ENCODE results near the gene ACOT13. TPM values are rescaled to one million over a fixed set of nuclear protein-coding genes. Genes with fewer than 3 reads are reported as not detected.

Gene ACOT13
- total RNA-seq, 1 experiment from 2014 or later: 55.6 TPM

DNA sequence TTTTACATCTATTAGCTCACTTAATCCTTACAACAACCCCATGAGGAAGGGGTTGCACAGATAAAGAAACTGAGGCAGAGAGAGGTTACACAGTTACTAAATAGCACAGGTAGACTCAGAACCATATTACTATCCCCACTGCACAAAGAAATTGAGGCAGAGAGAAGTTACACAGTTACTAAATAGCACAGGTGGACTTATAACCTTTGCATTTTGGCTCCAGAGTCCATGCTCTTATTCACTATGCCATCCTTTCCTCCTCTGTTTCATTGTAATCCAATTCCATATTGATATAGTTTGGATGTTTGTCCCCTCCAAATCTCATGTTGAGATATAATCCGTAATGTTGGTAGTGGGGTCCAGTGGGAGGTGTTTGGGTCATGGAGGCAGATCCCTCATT is 3.7 kb upstream of the ACOT13 start:
- H3K36me3 Mint-ChIP-seq (ENCODE audit: insufficient read depth, unreplicated experiment): peaks cover 52% of the 10 kb centered on the region
- peak overlapping the region; percentile 89 for H3K27ac Mint-ChIP-seq (ENCODE audit: unreplicated experiment)
- CTCF ChIA-PET: no interaction called here
- no peaks in the 10 kb centered on the region for H3K27me3 Mint-ChIP-seq (ENCODE audit: insufficient read depth, unreplicated experiment)
- Histone ChIP-seq H3K9me3 (no peaks in the 10 kb centered on the region), H3K27me3 (replicated peaks; ENCODE audit: control insufficient read depth, insufficient read depth, low read length) (no peaks in the 10 kb centered on the region), H3K36me3 (ENCODE audit: control insufficient read depth, insufficient read depth, low read length) (no peaks in the 10 kb centered on the region; the same call in 1 of the 2 replicates), H3K4me3 (ENCODE audit: low read depth, low read length) (peak overlapping the region; percentile 8; the same call in 1 of the 2 replicates), H3K4me1 (peaks cover 40% of the 10 kb centered on the region)
- no peaks in the 10 kb centered on the region for H3K9me3 Mint-ChIP-seq (ENCODE audit: unreplicated experiment)
- TF ChIP-seq, protein P1, sequence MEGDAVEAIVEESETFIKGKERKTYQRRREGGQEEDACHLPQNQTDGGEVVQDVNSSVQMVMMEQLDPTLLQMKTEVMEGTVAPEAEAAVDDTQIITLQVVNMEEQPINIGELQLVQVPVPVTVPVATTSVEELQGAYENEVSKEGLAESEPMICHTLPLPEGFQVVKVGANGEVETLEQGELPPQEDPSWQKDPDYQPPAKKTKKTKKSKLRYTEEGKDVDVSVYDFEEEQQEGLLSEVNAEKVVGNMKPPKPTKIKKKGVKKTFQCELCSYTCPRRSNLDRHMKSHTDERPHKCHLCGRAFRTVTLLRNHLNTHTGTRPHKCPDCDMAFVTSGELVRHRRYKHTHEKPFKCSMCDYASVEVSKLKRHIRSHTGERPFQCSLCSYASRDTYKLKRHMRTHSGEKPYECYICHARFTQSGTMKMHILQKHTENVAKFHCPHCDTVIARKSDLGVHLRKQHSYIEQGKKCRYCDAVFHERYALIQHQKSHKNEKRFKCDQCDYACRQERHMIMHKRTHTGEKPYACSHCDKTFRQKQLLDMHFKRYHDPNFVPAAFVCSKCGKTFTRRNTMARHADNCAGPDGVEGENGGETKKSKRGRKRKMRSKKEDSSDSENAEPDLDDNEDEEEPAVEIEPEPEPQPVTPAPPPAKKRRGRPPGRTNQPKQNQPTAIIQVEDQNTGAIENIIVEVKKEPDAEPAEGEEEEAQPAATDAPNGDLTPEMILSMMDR (IDR thresholded peaks at IDR 0.05; ENCODE audit: insufficient read depth in 1 of 2, low read depth in 1 of 2, low read length in 1 of 2, severe bottlenecking in 1 of 2, unreplicated experiment in 1 of 2): no peak
- no TSS peak for BruUV-seq (replicated peaks)
- peak overlapping the region; percentile 77 for H3K4me3 Mint-ChIP-seq (ENCODE audit: unreplicated experiment)
- H3K4me1 Mint-ChIP-seq (ENCODE audit: low read depth, unreplicated experiment): peaks cover 28% of the 10 kb centered on the region
- POLR2A ChIA-PET: no interaction called here
- intact Hi-C loops (cut with micrococcal nuclease; ENCODE audit: unreplicated experiment): no loop called here
- DNase-seq: no peak

DNA sequence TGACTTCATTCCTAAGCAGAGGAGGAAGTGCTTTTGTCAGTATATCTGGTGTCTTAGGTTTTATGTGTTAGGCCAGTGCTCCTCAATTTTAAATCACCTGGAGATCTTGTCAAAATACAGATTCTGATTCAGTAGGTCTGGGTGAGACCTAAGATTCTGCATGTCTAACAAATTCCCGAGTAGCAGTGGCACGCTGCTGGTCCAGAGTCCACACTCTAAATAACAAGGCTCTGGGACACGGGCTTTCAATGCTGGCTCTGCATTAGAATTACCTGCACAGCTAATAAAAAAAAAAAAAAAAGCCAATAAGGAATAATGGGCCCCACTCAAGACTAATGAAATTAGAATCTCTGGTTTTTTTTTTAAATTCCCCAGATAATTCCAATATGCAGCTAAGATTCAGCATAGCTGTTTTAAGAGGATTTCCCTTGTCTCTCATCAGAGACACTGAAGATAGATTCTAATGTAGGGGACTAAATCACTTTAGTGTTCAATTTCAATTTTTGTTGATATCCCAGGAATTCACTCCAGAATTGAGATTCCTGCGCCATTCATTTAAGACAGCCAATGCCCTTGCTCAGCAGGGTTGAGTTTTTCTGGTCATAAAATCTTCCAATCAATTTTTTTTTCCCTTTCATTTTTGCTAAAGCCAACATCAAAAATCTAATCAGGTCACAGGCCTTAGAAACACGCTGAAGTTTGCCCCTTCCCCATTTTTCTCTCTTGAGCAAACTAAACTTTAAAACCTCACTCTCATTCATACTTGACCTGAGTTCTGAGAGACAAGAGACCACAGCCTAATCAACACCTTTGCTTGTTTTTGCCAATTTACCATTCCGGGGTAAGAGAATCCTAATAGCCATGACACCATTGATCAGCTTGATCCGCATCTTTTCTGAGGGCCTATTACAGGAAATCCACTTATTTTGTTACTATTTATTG is 2.6 kb upstream of the ACOT13 start:
- BruUV-seq (replicated peaks): no TSS peak

DNA sequence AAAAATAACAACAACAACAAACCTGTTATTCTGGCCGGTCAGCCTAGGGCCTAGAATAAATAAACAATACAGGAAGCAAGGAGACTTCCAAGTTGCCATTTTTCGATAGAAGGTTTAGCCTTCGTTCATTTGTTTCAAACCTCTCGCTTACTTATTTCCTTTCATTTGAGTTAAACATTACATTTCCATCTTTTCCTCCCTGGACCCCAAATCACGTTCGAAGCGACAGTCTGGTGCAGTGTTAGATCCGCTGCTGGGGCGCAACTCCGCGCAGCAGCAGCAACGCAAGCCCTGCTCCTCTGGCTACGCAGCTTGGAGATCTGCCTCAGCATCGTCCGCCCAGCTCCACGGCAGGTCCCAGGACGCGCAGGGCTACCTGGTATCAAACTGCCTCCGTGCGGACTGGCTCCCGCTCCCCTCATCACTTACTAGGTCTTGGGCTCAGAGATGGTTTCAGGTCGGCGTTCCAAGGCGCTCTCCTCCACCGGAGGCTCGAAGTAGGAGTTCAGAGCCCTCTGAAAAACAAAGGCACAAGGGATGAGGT is 708 bp upstream of the ACOT13 start:
- peaks cover 35% of the 10 kb centered on the region for H3K4me1 ChIP-seq
- Mint-ChIP-seq H3K36me3 (ENCODE audit: insufficient read depth, unreplicated experiment) (peaks cover 66% of the 10 kb centered on the region), H3K27me3 (ENCODE audit: insufficient read depth, unreplicated experiment) (no peaks in the 10 kb centered on the region), H3K4me1 (ENCODE audit: low read depth, unreplicated experiment) (peaks cover 37% of the 10 kb centered on the region), H3K4me3 (ENCODE audit: unreplicated experiment) (peak overlapping the region; percentile 85), H3K27ac (ENCODE audit: unreplicated experiment) (peak overlapping the region; percentile 94), H3K9me3 (ENCODE audit: unreplicated experiment) (no peaks in the 10 kb centered on the region)
- TF ChIP-seq, protein P1 (IDR thresholded peaks at IDR 0.05; ENCODE audit: insufficient read depth in 1 of 2, low read depth in 1 of 2, low read length in 1 of 2, severe bottlenecking in 1 of 2, unreplicated experiment in 1 of 2): no peak
- H3K9me3 ChIP-seq: no peaks in the 10 kb centered on the region
- no peaks in the 10 kb centered on the region for H3K36me3 ChIP-seq (ENCODE audit: control insufficient read depth, insufficient read depth, low read length)
- intact Hi-C loops (cut with micrococcal nuclease; ENCODE audit: unreplicated experiment): loop anchor here (2.0 kb wide), 2 partner anchors 19 to 55 kb away; partner anchors contain the start of gene KIAA0319
- ChIA-PET CTCF (interaction anchor here (0.7 to 1.4 kb wide), 4 partner anchors 80 to 101 kb away, joined by 3 to 10 read pairs (median 3); no protein-coding TSS in a partner anchor), POLR2A (interaction anchor here (0.6 to 1.7 kb wide), 3 partner anchors 17 to 684 kb away, joined by 3 to 4 read pairs (median 3); partner anchors contain the start of gene KIAA0319)
- H3K27me3 ChIP-seq (replicated peaks; ENCODE audit: control insufficient read depth, insufficient read depth, low read length): no peaks in the 10 kb centered on the region
- TSS peak; percentile 45 for BruUV-seq (replicated peaks)
- DNase-seq: peak in 1 of 2 experiments; percentile 45
- peak overlapping the region; percentile 90 for H3K4me3 ChIP-seq (ENCODE audit: low read depth, low read length)

More for the DNA sequence above, 2.6 kb upstream of the ACOT13 start:
- Mint-ChIP-seq H3K27me3 (ENCODE audit: insufficient read depth, unreplicated experiment) (no peaks in the 10 kb centered on the region), H3K4me3 (ENCODE audit: unreplicated experiment) (peak overlapping the region; percentile 85), H3K4me1 (ENCODE audit: low read depth, unreplicated experiment) (peaks cover 35% of the 10 kb centered on the region), H3K27ac (ENCODE audit: unreplicated experiment) (peak overlapping the region; percentile 89), H3K9me3 (ENCODE audit: unreplicated experiment) (no peaks in the 10 kb centered on the region), H3K36me3 (ENCODE audit: insufficient read depth, unreplicated experiment) (peaks cover 56% of the 10 kb centered on the region)
- ChIA-PET POLR2A (no interaction called here), CTCF (interaction anchor here (2.2 kb wide), 1 partner anchor 83 kb away, joined by 12 read pairs; no protein-coding TSS in a partner anchor)
- no peak for DNase-seq
- H3K36me3 ChIP-seq (ENCODE audit: control insufficient read depth, insufficient read depth, low read length): no peaks in the 10 kb centered on the region; the same call in 1 of the 2 replicates
- peaks cover 49% of the 10 kb centered on the region for H3K4me1 ChIP-seq
- peak overlapping the region; percentile 90 for H3K4me3 ChIP-seq (ENCODE audit: low read depth, low read length)
- no peaks in the 10 kb centered on the region for H3K27me3 ChIP-seq (replicated peaks; ENCODE audit: control insufficient read depth, insufficient read depth, low read length)
- no peaks in the 10 kb centered on the region for H3K9me3 ChIP-seq
- intact Hi-C loops (cut with micrococcal nuclease; ENCODE audit: unreplicated experiment): no loop called here
- TF ChIP-seq, protein P1 (IDR thresholded peaks at IDR 0.05; ENCODE audit: insufficient read depth in 1 of 2, low read depth in 1 of 2, low read length in 1 of 2, severe bottlenecking in 1 of 2, unreplicated experiment in 1 of 2): no peak
